Dendritic cell treated with granulocyte-macrophage colony-stimulating factor and Interleukin-4, amounts not matched to agents 40 ng/mL and 50 ng/mL, for 4 days (primary cell): ENCODE results near the gene AVPR1A.

Source experiments
- H3K27ac Mint-ChIP-seq: one replicate; pipeline ENCODE4 v1.8.0; 2022; ENCODE audit warnings: mild to moderate bottlenecking, mixed read lengths
- H3K27me3 Mint-ChIP-seq: one replicate; pipeline ENCODE4 v1.8.0; 2022; ENCODE audit warnings: mild to moderate bottlenecking, mixed read lengths
- H3K36me3 Mint-ChIP-seq: one replicate; pipeline ENCODE4 v1.8.0; 2022; ENCODE audit warnings: low read depth, mixed read lengths
- H3K4me1 Mint-ChIP-seq: one replicate; pipeline ENCODE4 v1.8.0; 2022; ENCODE audit warnings: low read depth, mixed read lengths
- H3K4me3 Mint-ChIP-seq: one replicate; pipeline ENCODE4 v1.8.0; 2022; ENCODE audit warnings: mild to moderate bottlenecking, moderate library complexity, mixed read lengths
- H3K9me3 Mint-ChIP-seq: one replicate; pipeline ENCODE4 v1.8.0; 2022; ENCODE audit warnings: mixed read lengths
- intact Hi-C: fragments of 100-400 bp; cut with micrococcal nuclease; formaldehyde crosslinking; loops from one replicate; pipeline ENCODE4 v1.15.0; 2022

AVPR1A gene

GRCh38 chr12:63133981-63134380 is 17.0 kb downstream of the AVPR1A start:
- H3K4me3 Mint-ChIP-seq, result no peak overlapping the region
- no peaks in the 10 kb centered on the region for H3K36me3 Mint-ChIP-seq
- H3K4me1 Mint-ChIP-seq, result no peaks in the 10 kb centered on the region
- no peak overlapping the region for H3K27ac Mint-ChIP-seq
- intact Hi-C loops, result no loop called here
- no peaks in the 10 kb centered on the region for H3K9me3 Mint-ChIP-seq
- H3K27me3 Mint-ChIP-seq, result no peaks in the 10 kb centered on the region

DNA sequence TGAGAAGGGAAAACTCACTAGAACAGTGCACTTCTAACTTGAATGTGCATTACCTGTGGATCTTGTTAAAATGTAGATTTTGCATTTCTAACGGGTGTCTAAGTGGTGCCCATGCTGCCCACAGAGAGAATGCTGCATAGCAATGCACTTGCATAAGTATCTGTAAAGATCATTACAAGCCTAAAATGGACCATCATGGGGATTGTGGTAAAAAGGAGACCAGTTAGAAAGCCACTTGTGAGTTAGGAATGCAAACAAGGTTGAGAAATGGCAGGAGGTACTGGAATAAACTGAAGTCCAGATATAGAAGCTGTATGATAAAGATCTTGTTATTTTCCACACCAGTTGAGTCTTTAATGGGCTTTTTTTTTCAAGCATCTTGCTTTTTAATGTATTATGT is 18.8 kb downstream of the AVPR1A start:
- Mint-ChIP-seq H3K9me3 (no peaks in the 10 kb centered on the region), H3K4me1 (no peaks in the 10 kb centered on the region), H3K4me3 (no peak overlapping the region), H3K36me3 (no peaks in the 10 kb centered on the region), H3K27ac (no peak overlapping the region), H3K27me3 (no peaks in the 10 kb centered on the region)
- intact Hi-C loops, result no loop called here

GRCh38 chr12:63129927-63130326 is 21.1 kb downstream of the AVPR1A start:
- no peaks in the 10 kb centered on the region for H3K36me3 Mint-ChIP-seq
- intact Hi-C loops, result no loop called here
- no peak overlapping the region for H3K4me3 Mint-ChIP-seq
- H3K27ac Mint-ChIP-seq, result no peak overlapping the region
- no peaks in the 10 kb centered on the region for H3K4me1 Mint-ChIP-seq
- no peaks in the 10 kb centered on the region for H3K9me3 Mint-ChIP-seq
- no peaks in the 10 kb centered on the region for H3K27me3 Mint-ChIP-seq

DNA sequence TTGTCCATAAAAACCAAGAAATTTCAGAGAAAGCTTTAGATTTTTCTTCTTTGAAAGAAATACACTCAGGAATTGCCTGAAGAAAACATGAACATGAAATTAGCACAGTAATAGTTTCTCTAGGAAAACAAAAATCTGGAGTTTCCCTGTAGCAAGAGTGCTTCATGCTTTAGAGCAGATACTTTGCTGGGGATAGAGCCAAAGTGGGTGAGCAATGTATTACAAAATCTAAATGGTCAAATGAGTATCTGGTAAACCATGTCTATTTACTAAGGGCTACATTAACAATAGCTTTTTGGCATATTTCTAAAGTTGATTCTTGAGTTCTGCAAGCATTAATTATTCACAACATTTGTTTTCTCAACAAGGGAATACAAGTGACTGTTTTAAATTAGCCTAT is 26.2 kb downstream of the AVPR1A start:
- Mint-ChIP-seq H3K36me3 (no peaks in the 10 kb centered on the region), H3K9me3 (no peaks in the 10 kb centered on the region), H3K27me3 (no peaks in the 10 kb centered on the region), H3K4me1 (no peaks in the 10 kb centered on the region), H3K4me3 (no peak overlapping the region), H3K27ac (no peak overlapping the region)
- intact Hi-C loops, result no loop called here

DNA sequence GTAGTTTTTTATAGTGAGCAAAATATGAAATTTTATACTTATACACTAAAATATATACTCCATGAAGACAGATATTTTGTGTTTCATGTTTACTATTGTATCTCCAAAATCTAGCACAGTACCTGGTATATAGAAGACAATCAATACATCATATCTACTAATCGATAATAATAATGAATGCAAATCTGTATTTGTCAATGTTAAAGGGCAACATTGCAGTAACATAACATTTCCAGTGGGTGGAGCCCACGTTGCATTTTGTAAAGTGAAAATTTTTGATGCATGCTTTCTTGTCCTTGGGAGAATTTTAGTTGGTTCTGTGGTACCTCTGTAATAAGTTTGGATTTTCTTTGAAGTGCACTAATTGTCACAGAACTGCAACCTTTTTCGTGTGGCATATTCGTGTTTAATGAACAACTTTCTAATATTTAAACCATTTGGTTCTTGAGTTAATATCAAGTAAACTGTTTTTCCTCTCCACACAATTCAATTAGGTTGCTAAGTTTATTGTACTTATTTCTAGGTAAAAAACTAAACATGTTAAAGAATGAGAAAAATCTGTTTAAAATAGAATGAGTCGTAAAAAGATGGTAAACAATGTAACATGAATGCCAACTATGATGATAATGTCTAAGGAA is 47.4 kb downstream of the AVPR1A start:
- H3K36me3 Mint-ChIP-seq, result no peaks in the 10 kb centered on the region
- H3K27ac Mint-ChIP-seq, result no peak overlapping the region
- no peaks in the 10 kb centered on the region for H3K9me3 Mint-ChIP-seq
- H3K4me3 Mint-ChIP-seq, result no peak overlapping the region
- intact Hi-C loops, result loop anchor here (2.0 to 10.0 kb wide), 2 partner anchors 171 to 699 kb away; no protein-coding TSS in a partner anchor
- H3K4me1 Mint-ChIP-seq, result no peaks in the 10 kb centered on the region
- no peaks in the 10 kb centered on the region for H3K27me3 Mint-ChIP-seq

DNA sequence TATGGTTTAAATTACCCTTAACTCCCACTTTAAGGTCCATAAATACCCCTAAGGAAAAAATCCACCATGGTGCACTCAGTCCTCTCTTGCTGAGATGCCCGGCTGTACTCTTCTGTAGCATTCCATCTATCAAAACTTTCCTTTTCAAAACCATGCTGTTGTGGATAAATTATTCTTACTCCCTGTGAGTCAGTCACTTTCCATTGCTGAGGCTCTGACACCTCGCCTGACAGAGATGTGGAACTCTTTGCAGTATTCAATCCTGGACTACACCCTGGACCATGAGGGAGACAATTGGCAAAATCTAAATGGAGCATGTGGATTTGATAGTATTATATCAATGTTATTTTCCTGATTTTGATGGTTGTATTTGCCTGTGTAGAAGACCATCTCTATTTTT is 49.1 kb downstream of the AVPR1A start:
- H3K36me3 Mint-ChIP-seq, result no peaks in the 10 kb centered on the region
- H3K27ac Mint-ChIP-seq, result no peak overlapping the region
- no peaks in the 10 kb centered on the region for H3K9me3 Mint-ChIP-seq
- no peaks in the 10 kb centered on the region for H3K27me3 Mint-ChIP-seq
- intact Hi-C loops, result loop anchor here (2.0 to 10.0 kb wide), 2 partner anchors 173 to 701 kb away; no protein-coding TSS in a partner anchor
- H3K4me3 Mint-ChIP-seq, result no peak overlapping the region
- H3K4me1 Mint-ChIP-seq, result no peaks in the 10 kb centered on the region

DNA sequence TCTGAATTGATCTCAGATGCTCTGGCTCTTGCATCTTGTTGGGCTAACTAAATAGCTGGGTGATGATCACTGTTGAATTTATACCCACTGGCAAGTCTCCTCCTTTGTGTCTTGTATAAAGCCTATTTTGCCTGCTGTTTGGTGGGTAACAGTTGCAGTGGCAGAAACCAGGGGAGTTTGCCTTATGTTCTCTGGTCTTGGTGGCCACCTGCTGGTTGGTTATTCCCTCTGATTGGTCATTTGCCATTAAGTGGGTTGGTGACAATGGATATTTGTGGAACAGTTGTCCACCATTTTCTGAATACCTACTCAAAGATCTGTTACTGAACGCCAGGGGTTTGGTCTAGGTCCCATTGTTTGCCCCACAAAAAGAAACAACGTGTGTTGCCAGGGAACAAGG is 52.1 kb downstream of the AVPR1A start:
- H3K27ac Mint-ChIP-seq, result no peak overlapping the region
- intact Hi-C loops, result no loop called here
- no peaks in the 10 kb centered on the region for H3K36me3 Mint-ChIP-seq
- no peak overlapping the region for H3K4me3 Mint-ChIP-seq
- H3K9me3 Mint-ChIP-seq, result no peaks in the 10 kb centered on the region
- no peaks in the 10 kb centered on the region for H3K4me1 Mint-ChIP-seq
- H3K27me3 Mint-ChIP-seq, result no peaks in the 10 kb centered on the region

DNA sequence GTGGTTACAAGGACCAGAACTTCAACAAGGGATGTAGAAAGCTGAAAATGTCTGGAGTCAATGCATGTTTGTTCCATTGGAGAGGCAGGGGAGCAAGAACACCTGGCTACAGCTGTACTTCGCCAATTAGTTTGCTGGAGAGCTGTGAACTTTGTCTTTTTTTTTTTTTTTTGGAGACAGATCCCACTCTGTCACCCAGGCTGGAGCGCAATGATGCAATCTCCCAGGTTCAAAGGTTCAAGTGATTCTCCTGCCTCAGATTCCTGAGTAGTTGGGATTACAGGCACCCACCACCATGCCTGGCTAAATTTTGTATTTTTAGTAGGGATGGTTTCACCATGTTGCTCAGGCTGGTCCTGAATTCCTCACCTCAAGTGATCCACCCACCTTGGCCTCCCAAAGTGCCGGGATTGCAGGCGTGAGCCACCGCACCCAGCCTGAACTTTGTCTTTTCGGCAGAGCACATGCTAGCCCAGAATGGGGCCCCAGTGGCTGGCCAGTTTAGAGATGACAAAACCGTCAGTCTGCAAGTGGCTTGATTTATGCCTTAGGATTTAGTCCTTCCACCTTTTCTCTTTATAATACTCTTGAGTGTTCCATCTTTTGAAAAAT is 55.5 kb downstream of the AVPR1A start:
- Mint-ChIP-seq H3K36me3 (no peaks in the 10 kb centered on the region), H3K27me3 (no peaks in the 10 kb centered on the region), H3K4me1 (no peaks in the 10 kb centered on the region), H3K4me3 (no peak overlapping the region), H3K9me3 (no peaks in the 10 kb centered on the region), H3K27ac (no peak overlapping the region)
- intact Hi-C loops, result no loop called here

- no peaks in the 10 kb centered on the region for H3K27me3 Mint-ChIP-seq
- no peaks in the 10 kb centered on the region for H3K36me3 Mint-ChIP-seq
- H3K9me3 Mint-ChIP-seq, result no peaks in the 10 kb centered on the region
- intact Hi-C loops, result no loop called here
- H3K4me1 Mint-ChIP-seq, result no peaks in the 10 kb centered on the region
- H3K27ac Mint-ChIP-seq, result no peak overlapping the region
- no peak overlapping the region for H3K4me3 Mint-ChIP-seq
These were observed 57.3 kb downstream of the AVPR1A start for GRCh38 chr12:63093711-63094110.

GRCh38 chr12:63093084-63093483 is 57.9 kb downstream of the AVPR1A start:
- Mint-ChIP-seq H3K9me3 (no peaks in the 10 kb centered on the region), H3K4me1 (no peaks in the 10 kb centered on the region), H3K4me3 (no peak overlapping the region), H3K36me3 (no peaks in the 10 kb centered on the region), H3K27me3 (no peaks in the 10 kb centered on the region), H3K27ac (no peak overlapping the region)
- intact Hi-C loops, result no loop called here
